KMS-11 (cell line): ENCODE results near the gene PCID2.
"Not testable (repeated sequence)": the region's sequence is repeated elsewhere in the genome, so short reads cannot be mapped to it uniquely, and the experiment has no call there.

Experiments
- H2AFZ ChIP-seq: fragments of 200-600 bp; sonication (generic); 2 replicates; pipeline ENCODE4 v1.6.1; 2016; ENCODE audit warnings: antibody characterized with exemption, mixed run types, low read depth
- H3K27ac ChIP-seq: fragments of 200-600 bp; sonication (generic); 2 replicates; pipeline ENCODE4 v1.6.1; 2016; ENCODE audit warnings: mild to moderate bottlenecking, mixed run types
- H3K27me3 ChIP-seq: fragments of 200-600 bp; sonication (generic); 2 replicates; pipeline ENCODE4 v1.6.1; 2017; ENCODE audit warnings: mild to moderate bottlenecking, low read depth, mixed run types, moderate library complexity; ENCODE audit not compliant: insufficient read depth
- H3K36me3 ChIP-seq: fragments of 200-600 bp; sonication (generic); 2 replicates; pipeline ENCODE4 v1.6.1; 2017; ENCODE audit warnings: mild to moderate bottlenecking, mixed run types; ENCODE audit not compliant: insufficient read depth
- H3K4me1 ChIP-seq: fragments of 200-600 bp; sonication (generic); 2 replicates; pipeline ENCODE4 v1.6.1; 2016; ENCODE audit warnings: mild to moderate bottlenecking, low read depth, mixed run types; ENCODE audit not compliant: poor library complexity, severe bottlenecking
- H3K4me2 ChIP-seq: fragments of 200-600 bp; sonication (generic); 2 replicates; pipeline ENCODE4 v1.7.0; 2016; ENCODE audit warnings: mild to moderate bottlenecking, mixed run types
- H3K4me3 ChIP-seq: fragments of 200-600 bp; sonication (generic); IDR thresholded peaks from 2 replicates; pipeline ENCODE4 v1.6.1; 2017; ENCODE audit warnings: low read depth, low read length, mixed read lengths; ENCODE audit not compliant: insufficient read depth
- H3K79me2 ChIP-seq: fragments of 200-600 bp; sonication (generic); 2 replicates; pipeline ENCODE4 v1.6.1; 2016; ENCODE audit warnings: low read depth, mixed run types; ENCODE audit not compliant: insufficient read depth
- H3K9ac ChIP-seq: fragments of 200-600 bp; sonication (generic); 2 replicates; pipeline ENCODE4 v1.6.1; 2016; ENCODE audit warnings: mild to moderate bottlenecking, mixed run types
- H4K20me1 ChIP-seq: fragments of 200-600 bp; sonication (generic); 2 replicates; pipeline ENCODE4 v1.6.1; 2016; ENCODE audit warnings: mild to moderate bottlenecking, mixed run types; ENCODE audit not compliant: insufficient read depth
- CTCF ChIP-seq: fragments of 200-600 bp; sonication (generic); conservative IDR thresholded peaks from 2 replicates; pipeline ENCODE4 v1.6.1; 2017; ENCODE audit warnings: low read depth, mild to moderate bottlenecking, antibody characterized with exemption, low read length, moderate library complexity, mixed read lengths

Gene PCID2

GRCh38 chr13:113243847-113244246 lies 35.4 kb upstream of the PCID2 start:
- H4K20me1 ChIP-seq, result no peaks in the 10 kb centered on the region
- no peak overlapping the region for H3K9ac ChIP-seq
- no peaks in the 10 kb centered on the region for H3K79me2 ChIP-seq
- no peak overlapping the region for H2AFZ ChIP-seq
- H3K4me2 ChIP-seq, result no peak overlapping the region
- no peak for TF ChIP-seq CTCF
- H3K4me3 ChIP-seq, result no peak overlapping the region
- H3K27me3 ChIP-seq, result no peaks in the 10 kb centered on the region
- H3K36me3 ChIP-seq, result no peaks in the 10 kb centered on the region
- H3K27ac ChIP-seq, result no peak overlapping the region
- H3K4me1 ChIP-seq, result no peaks in the 10 kb centered on the region

GRCh38 chr13:113241623-113242022 lies 33.2 kb upstream of the PCID2 start:
- H3K9ac ChIP-seq, H3K4me3 ChIP-seq, H2AFZ ChIP-seq, H3K79me2 ChIP-seq, H3K36me3 ChIP-seq, H3K4me1 ChIP-seq, H3K4me2 ChIP-seq, H4K20me1 ChIP-seq, H3K27ac ChIP-seq, H3K27me3 ChIP-seq: not testable (repeated sequence)

- H3K79me2 ChIP-seq, result no peaks in the 10 kb centered on the region
- no peaks in the 10 kb centered on the region for H3K27me3 ChIP-seq
- no peak for TF ChIP-seq CTCF
- H3K27ac ChIP-seq, result no peak overlapping the region
- H3K4me1 ChIP-seq, result no peaks in the 10 kb centered on the region
- no peaks in the 10 kb centered on the region for H4K20me1 ChIP-seq
- H3K9ac ChIP-seq, result no peak overlapping the region
- no peak overlapping the region for H3K4me3 ChIP-seq
- H2AFZ ChIP-seq, result no peak overlapping the region
- no peaks in the 10 kb centered on the region for H3K36me3 ChIP-seq
- H3K4me2 ChIP-seq, result no peak overlapping the region
These were observed 31.5 kb upstream of the PCID2 start for GRCh38 chr13:113239986-113240385.

- no peak for TF ChIP-seq CTCF
- Histone ChIP-seq H4K20me1 (no peaks in the 10 kb centered on the region), H3K79me2 (no peaks in the 10 kb centered on the region), H3K27ac (no peak overlapping the region), H3K4me3 (no peak overlapping the region), H2AFZ (no peak overlapping the region), H3K4me2 (no peak overlapping the region), H3K27me3 (no peaks in the 10 kb centered on the region), H3K9ac (no peak overlapping the region), H3K4me1 (no peaks in the 10 kb centered on the region), H3K36me3 (no peaks in the 10 kb centered on the region)
These were observed 30.9 kb upstream of the PCID2 start for GRCh38 chr13:113239357-113239756.

- H3K4me3 ChIP-seq, result no peak overlapping the region
- H2AFZ ChIP-seq, result no peak overlapping the region
- no peaks in the 10 kb centered on the region for H3K36me3 ChIP-seq
- H3K9ac ChIP-seq, result no peak overlapping the region
- no peaks in the 10 kb centered on the region for H4K20me1 ChIP-seq
- TF ChIP-seq CTCF, result no peak
- no peaks in the 10 kb centered on the region for H3K79me2 ChIP-seq
- no peak overlapping the region for H3K27ac ChIP-seq
- H3K27me3 ChIP-seq, result no peaks in the 10 kb centered on the region
- H3K4me1 ChIP-seq, result no peaks in the 10 kb centered on the region
- no peak overlapping the region for H3K4me2 ChIP-seq
These were observed 30.1 kb upstream of the PCID2 start for GRCh38 chr13:113238536-113238935.
